Nucleus accumbens (tissue), 56 donors: Measurements from ENCODE around the gene RLN1.
A peak's percentile ranks its signal among the peaks of the same experiment; 100 is the strongest.
"Not testable (repeated sequence)": the region's sequence is repeated elsewhere in the genome, so short reads cannot be mapped to it uniquely, and the experiment has no call there.

Source experiments
- DNase-seq, 56 donors: peaks; one replicate each; lab custom pipeline; 2025; lab: John Stamatoyannopoulos, UW

The RLN1 gene

DNA sequence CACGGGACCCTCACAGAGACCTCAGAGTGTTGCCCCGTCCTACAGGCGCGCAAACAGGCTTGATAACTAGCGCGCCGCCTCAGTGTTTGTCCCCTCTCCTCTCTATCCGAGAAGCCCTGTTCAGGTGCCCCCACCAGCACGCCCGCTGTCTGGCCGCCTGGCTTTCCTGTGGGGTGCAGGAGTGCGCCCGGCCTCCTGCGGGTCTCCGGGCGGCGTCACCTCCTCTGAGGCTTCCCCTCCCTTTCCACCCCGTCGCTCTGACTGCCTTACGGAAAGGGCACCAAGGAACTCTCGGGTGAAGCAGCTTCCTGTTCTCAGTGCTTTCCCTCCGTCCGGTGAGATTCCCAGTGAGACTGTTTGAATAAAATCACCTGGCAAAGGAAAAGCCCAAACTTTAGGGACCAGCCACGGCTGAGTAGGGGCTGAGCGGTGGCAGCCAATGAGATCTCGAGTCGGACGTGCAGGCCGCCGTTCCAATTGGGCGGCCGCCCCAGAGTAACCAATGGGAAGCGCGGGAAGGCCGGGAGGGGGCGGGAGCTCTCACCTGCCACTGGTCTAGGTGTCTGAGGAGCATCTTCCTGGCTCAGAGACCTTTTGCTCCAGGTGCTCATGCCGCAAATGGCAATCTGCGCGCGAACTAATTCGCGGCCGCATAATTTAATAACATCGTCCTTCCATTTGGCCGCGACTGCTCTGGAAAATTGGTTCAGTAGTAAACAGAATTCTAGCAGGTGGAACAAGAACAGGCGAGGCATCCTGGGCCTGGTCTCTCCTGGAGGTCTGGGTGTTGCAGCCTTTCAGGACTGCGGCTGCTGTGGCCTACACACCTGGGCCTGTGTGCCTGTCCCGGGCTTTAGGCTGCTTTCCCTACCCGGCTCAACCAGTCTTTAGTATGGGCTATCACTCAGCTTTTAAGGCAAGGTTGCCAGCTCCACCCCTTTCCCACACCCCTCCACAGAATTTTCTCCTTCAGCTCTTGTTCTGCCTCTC, at the start of gene RLN1:
Gene RLN1 (minus strand): TSS at position 885 of the 990 bp plus-strand sequence. CDS start 130 bp downstream, at position 755.
- peak in 10 of 56 donors; percentile 1 to 10 (median 4) for DNase-seq

DNA sequence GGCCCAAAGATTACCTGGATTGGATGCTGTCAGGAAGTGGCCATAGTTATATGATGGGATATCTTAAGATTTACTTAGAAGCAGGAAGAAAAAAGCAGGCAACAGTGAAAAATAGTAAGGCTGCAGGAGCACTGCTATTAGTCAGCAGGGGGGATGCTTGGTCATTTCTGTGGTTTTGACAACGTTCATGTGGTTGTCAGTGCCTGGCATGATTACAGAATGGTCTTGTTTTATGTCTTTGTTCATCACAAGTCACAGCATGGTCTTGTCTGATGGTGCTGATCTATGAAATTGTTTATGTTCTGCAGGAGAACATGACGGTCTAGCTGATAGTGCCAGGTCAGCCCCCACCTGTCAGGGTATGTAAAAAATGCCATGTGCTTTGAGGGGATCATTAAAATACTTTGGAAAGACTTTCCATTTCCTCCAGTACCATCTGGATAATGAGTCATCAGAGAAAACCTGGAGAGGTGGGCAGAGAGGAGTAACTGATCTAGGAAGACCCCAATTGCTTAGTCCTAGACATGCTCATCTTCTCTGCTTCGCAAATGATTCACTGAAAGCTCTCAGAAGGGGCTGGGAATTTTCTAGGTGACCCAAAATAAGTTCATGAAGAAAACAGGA, 49.5 kb upstream of the RLN1 start:
- DNase-seq, result no peak

DNA sequence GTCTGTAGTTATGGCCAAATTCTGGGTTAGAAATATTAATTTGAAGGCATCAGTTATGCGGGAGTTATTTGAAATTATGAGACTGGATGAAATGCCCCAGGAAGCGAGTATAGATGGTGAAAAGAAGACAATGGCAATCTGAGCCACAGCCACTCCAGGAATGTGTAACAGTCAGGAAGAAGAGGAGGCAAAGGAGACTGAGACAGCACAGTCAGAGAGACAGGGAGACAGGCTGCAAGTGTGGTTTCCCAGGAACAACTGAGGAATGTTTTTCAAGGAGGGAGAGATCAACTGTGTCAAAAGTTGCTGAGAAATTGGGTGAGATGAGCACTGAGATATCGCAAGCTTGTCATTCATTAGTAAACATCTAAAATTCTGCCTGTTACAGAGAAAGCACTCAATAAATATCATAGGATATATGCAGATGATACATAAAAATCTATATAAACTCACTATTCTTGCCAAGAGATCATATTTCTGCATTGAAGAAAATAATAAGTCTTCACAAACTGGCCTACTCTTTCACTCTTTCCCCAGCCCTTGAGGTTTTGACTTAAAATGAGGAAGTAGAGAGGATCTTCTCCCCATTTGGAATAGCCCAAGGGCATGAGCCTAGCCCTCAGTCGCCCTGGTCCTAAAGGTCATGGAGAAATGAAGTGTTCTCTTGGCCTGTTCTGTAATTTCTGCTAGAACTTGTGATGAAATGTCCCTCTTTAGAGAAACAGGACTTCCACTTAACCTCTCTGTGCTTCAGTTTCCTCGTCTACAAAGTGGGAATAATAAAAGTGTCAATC, 48.5 kb upstream of the RLN1 start:
- no peak for DNase-seq

GRCh38 chr9:5384436-5384835, 44.8 kb upstream of the RLN1 start:
- no peak for DNase-seq

- no peak for DNase-seq
These were observed 42.8 kb upstream of the RLN1 start for GRCh38 chr9:5382479-5382878.

GRCh38 chr9:5375790-5376477, 36.3 kb upstream of the RLN1 start:
- no peak for DNase-seq

- DNase-seq, result no peak
These were observed 35.4 kb upstream of the RLN1 start for GRCh38 chr9:5375091-5375490.

DNA sequence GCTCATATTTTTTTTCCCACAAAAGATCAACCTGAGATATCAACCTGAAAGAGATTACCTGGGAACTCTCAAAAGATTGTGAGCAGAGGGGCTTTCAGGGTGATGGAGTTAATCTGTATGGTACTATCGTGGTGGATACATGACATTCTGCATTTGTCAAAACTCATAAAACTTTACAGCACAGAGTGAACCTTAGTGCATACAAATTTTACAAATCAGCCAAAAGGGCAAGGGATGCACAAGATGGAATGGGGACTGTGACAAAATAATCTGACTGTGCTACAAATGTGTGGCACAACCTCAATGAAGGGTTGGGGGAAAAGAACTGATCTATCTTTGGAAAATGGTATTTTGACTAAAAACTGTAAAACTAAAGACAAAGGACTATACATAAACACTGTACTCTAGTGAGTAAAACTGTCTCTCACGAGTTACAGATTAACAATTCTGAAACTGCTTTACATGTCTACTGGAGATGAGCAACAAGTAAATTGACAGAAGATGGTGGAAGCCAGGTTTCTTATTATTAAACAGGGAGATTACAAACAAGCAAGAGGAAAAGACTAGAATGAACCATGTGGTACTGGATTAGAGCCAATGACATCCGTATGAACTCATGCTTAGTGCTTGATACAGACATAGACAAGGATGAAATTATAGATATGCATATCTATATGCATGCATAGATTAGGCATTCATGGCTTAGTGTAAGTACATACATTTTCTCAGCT, 24.8 kb upstream of the RLN1 start:
- DNase-seq, result no peak

DNA sequence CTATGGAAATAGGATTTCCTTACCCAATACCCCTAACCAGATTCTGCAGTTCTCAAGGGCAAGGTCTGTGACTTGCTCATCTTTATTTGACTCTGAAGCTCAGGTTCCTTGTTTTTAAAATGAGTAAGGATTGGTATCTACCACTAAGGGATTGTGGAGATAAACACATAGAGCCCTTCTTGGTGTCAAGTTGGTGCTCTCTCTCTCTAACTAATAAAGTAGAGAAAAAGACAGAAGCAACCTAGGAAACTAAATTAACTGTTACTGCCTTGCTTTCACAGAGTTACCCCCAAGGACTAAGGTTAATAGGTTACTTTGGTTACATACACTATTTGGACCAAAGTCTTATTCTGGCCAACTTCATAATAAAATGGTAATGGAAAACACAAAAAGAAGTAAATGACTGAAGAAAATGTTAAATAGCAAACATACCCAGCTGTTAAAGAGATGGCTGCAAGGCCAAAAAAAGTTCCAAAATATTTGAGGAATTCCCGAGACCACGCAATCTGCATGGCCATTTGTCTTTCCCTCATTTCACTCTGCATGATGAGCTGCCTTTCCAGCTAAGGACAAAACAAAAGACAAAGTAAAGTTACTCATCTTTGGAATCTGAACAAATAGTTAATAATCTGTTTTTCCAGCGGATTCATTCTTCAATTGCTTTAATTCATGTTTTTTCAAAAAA, 21.8 kb upstream of the RLN1 start:
- DNase-seq, result no peak

GRCh38 chr9:5360341-5360740, 20.7 kb upstream of the RLN1 start:
- DNase-seq, result no peak

GRCh38 chr9:5357431-5358105, 17.9 kb upstream of the RLN1 start:
- no peak for DNase-seq

DNA sequence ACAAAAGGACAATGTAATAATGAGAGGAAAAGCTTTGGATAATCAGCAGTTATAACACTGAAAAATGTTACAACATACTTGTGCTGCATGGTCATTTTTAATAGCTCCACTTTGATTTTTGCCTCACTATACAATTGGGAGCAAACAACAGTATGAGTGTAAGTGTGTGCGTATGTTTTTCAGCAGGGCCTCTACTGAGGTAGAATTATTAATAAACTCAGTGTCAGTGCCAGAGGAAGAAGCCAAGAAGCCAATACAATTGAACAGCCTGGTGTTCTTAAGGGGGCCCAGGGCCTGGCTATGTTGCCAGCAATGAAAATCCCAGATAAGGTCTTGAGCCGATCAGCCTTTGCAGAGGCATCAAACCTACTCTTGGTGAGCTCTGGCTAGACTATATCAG, 16.1 kb upstream of the RLN1 start:
- no peak for DNase-seq

DNA sequence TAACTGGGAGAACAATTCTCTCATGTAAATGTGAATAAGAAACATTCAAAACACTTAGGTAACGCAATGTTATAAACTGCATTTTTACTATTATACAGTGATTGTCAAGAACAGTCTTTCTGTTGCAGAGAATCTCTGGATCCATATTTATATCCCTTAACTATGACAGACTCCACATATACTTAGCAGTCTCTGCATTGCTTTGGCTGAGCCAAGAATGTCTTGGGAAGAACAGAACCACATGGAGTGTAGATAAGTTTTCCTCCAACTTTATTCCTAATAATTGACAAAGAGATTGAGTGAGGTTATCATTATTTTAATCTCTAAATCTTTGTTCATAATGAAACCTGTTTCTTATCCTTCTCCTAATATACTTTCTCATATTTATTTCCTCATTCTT, 15.6 kb upstream of the RLN1 start:
- DNase-seq, result no peak

- DNase-seq, result no peak
These were observed 14.5 kb upstream of the RLN1 start for GRCh38 chr9:5354184-5354583.

- DNase-seq, result no peak
These were observed 13.1 kb upstream of the RLN1 start for GRCh38 chr9:5352637-5353248.

- DNase-seq, result no peak
These were observed 3.0 kb downstream of the RLN1 start for GRCh38 chr9:5336688-5337087.

DNA sequence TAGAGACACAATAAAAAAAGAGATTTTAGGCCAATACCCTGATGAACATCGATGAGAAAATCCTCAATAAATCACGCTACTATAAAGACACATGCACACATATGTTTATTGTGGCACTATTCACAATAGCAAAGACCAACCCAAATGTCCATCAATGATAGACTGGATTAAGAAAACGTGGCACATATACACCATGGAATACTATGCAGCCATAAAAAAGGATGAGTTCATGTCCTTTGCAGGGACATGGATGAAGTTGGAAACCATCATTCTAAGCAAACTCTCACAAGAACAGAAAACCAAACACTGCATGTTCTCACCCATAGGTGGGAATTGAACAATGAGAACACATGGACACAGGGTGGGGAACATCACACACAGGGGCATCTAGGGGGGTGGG, 8.4 kb downstream of the RLN1 start:
- not testable (repeated sequence) for DNase-seq

- no peak for DNase-seq
These were observed 12.7 kb downstream of the RLN1 start for GRCh38 chr9:5326893-5327548.
